Fibroblast of lung (primary cell): ENCODE data around the gene TRPV4. TPM values are rescaled to one million over a fixed set of nuclear protein-coding genes. Genes with fewer than 3 reads are reported as not detected.
A peak's percentile ranks its signal among the peaks of the same experiment; 100 is the strongest.

ENCODE experiments used
- DNase-seq, 2 donors: peaks; one replicate each; pipeline versions ENCODE4 v3.0.0 to v3.0.0-alpha.2; 2010; ENCODE audit warnings: low read depth in 2 of 2
- H2AFZ ChIP-seq: 2 replicates; pipeline ENCODE4 v1.5.1; 2012; ENCODE audit warnings: low read length, control low read depth, inconsistent platforms
- H3K27ac ChIP-seq: 2 replicates; pipeline ENCODE4 v1.5.1; 2011; ENCODE audit warnings: low read length, control low read depth; ENCODE audit not compliant: insufficient read depth
- H3K27me3 ChIP-seq: 2 replicates; pipeline ENCODE4 v1.5.1; 2011; ENCODE audit warnings: mild to moderate bottlenecking, low read length; ENCODE audit not compliant: control insufficient read depth, insufficient read depth
- H3K36me3 ChIP-seq: 2 replicates; pipeline ENCODE4 v1.5.1; 2011; ENCODE audit warnings: low read length; ENCODE audit not compliant: control insufficient read depth, insufficient read depth
- H3K4me1 ChIP-seq: 2 replicates; pipeline ENCODE4 v1.5.1; 2011; ENCODE audit warnings: low read length; ENCODE audit not compliant: control insufficient read depth, insufficient read depth; ENCODE audit errors: extremely low read depth
- H3K4me2 ChIP-seq: 2 replicates; pipeline ENCODE4 v1.5.1; 2011; ENCODE audit warnings: low read length, control low read depth; ENCODE audit not compliant: insufficient read depth; ENCODE audit errors: extremely low read depth
- H3K4me3 ChIP-seq, 4 experiments: fragments of 200-600 bp in 1 of 4; sonication (generic) in 1 of 4; replicated peaks in 1 of 4; 2 replicates each; pipeline ENCODE4 v1.5.1; 2011 to 2016; ENCODE audit warnings: low read length in 4 of 4, low read depth in 3 of 4, mild to moderate bottlenecking in 3 of 4, control low read depth in 2 of 4, inconsistent platforms in 1 of 4, mixed read lengths in 1 of 4; ENCODE audit not compliant: insufficient read depth in 1 of 4; ENCODE audit errors: control extremely low read depth in 1 of 4
- H3K79me2 ChIP-seq: 2 replicates; pipeline ENCODE4 v1.5.1; 2012; ENCODE audit warnings: mild to moderate bottlenecking, low read length, inconsistent platforms; ENCODE audit not compliant: control insufficient read depth, insufficient read depth
- H3K9ac ChIP-seq: 2 replicates; pipeline ENCODE4 v1.5.1; 2011; ENCODE audit warnings: mild to moderate bottlenecking, low read length, control low read depth; ENCODE audit not compliant: insufficient read depth
- H3K9me3 ChIP-seq: 2 replicates; pipeline ENCODE4 v1.5.1; 2012; ENCODE audit warnings: low read depth, low read length; ENCODE audit not compliant: control insufficient read depth, insufficient read depth
- H4K20me1 ChIP-seq: 2 replicates; pipeline ENCODE4 v1.5.1; 2011; ENCODE audit warnings: low read length; ENCODE audit not compliant: control insufficient read depth, insufficient read depth; ENCODE audit errors: extremely low read depth
- CTCF ChIP-seq, 2 donors: IDR thresholded peaks in 1 of 2; conservative IDR thresholded peaks in 1 of 2; 1 replicate in 1 of 2; 2 replicates in 1 of 2; pipeline ENCODE4 v1.5.1; 2011 to 2012; ENCODE audit warnings: low read length in 2 of 2, control low read depth in 1 of 2, inconsistent platforms in 1 of 2, low read depth in 1 of 2, mild to moderate bottlenecking in 1 of 2
- EZH2 ChIP-seq: IDR thresholded peaks from 2 replicates; pipeline ENCODE4 v1.5.1; 2012; ENCODE audit warnings: low read length, control low read depth, mild to moderate bottlenecking; ENCODE audit errors: missing control alignments
- polyA plus RNA-seq, 2 donors: library from polyadenylated mRNA; depleted of rRNA in 1 of 2; stranded (reverse) in 1 of 2; unstranded in 1 of 2; fragments of >200 nt; gene quantifications; 2 replicates each; pipeline ENCODE4 v1.2.1, GENCODE V29; 2011 to 2012; ENCODE audit warnings: missing spikeins in 1 of 2
- total RNA-seq: library from RNA; depleted of rRNA; stranded (reverse); fragments of >200 nt; gene quantifications from 2 replicates; pipeline ENCODE4 v1.2.1, GENCODE V29; 2014

Gene TRPV4
- total and polyA plus RNA-seq, 2 donors (not counting 1 experiment from before 2014, with no cell fraction given), result 0.66 to 0.83 TPM

- no peak for TF ChIP-seq EZH2
- no peak for TF ChIP-seq CTCF (conservative IDR thresholded peaks at IDR 0.05 in 1 of 2, IDR thresholded peaks at IDR 0.05 in 1 of 2; ENCODE audit: low read depth in 1 of 2, low read length in 2 of 2)
- no peak for DNase-seq
- H3K27ac ChIP-seq, result no peak overlapping the region
- H3K4me1 ChIP-seq, result no peaks in the 10 kb centered on the region
- H3K79me2 ChIP-seq, result no peaks in the 10 kb centered on the region
- H3K9me3 ChIP-seq, result no peaks in the 10 kb centered on the region
- no peak overlapping the region for H2AFZ ChIP-seq
- no peak overlapping the region for H3K9ac ChIP-seq
- H3K4me3 ChIP-seq, result no peak overlapping the region
- H3K27me3 ChIP-seq, result no peaks in the 10 kb centered on the region
- H3K36me3 ChIP-seq, result no peaks in the 10 kb centered on the region
- no peak overlapping the region for H3K4me2 ChIP-seq
- H4K20me1 ChIP-seq, result no peaks in the 10 kb centered on the region
Observed at GRCh38 chr12:109779382-109779781, 53.8 kb downstream of the TRPV4 start.

- no peak overlapping the region for H3K9ac ChIP-seq
- TF ChIP-seq CTCF (conservative IDR thresholded peaks at IDR 0.05 in 1 of 2, IDR thresholded peaks at IDR 0.05 in 1 of 2; ENCODE audit: low read depth in 1 of 2, low read length in 2 of 2), result no peak
- no peak for TF ChIP-seq EZH2
- no peaks in the 10 kb centered on the region for H3K9me3 ChIP-seq
- no peak overlapping the region for H3K27ac ChIP-seq
- H3K4me3 ChIP-seq, result no peak overlapping the region
- no peak for DNase-seq
- H3K79me2 ChIP-seq, result no peaks in the 10 kb centered on the region
- H3K4me1 ChIP-seq, result no peaks in the 10 kb centered on the region
- H3K4me2 ChIP-seq, result no peak overlapping the region
- H4K20me1 ChIP-seq, result no peaks in the 10 kb centered on the region
- H3K36me3 ChIP-seq, result no peaks in the 10 kb centered on the region
- no peak overlapping the region for H2AFZ ChIP-seq
- no peaks in the 10 kb centered on the region for H3K27me3 ChIP-seq
Observed at GRCh38 chr12:109778684-109779083, 54.5 kb downstream of the TRPV4 start.

- no peaks in the 10 kb centered on the region for H3K79me2 ChIP-seq
- H3K4me2 ChIP-seq, result no peak overlapping the region
- no peaks in the 10 kb centered on the region for H3K4me1 ChIP-seq
- no peak overlapping the region for H3K9ac ChIP-seq
- no peaks in the 10 kb centered on the region for H3K36me3 ChIP-seq
- no peak overlapping the region for H3K27ac ChIP-seq
- TF ChIP-seq EZH2 (no peak), CTCF (conservative IDR thresholded peaks at IDR 0.05 in 1 of 2, IDR thresholded peaks at IDR 0.05 in 1 of 2; ENCODE audit: low read depth in 1 of 2, low read length in 2 of 2) (no peak)
- H3K9me3 ChIP-seq, result no peaks in the 10 kb centered on the region
- H3K27me3 ChIP-seq, result no peaks in the 10 kb centered on the region
- H4K20me1 ChIP-seq, result no peaks in the 10 kb centered on the region
- H3K4me3 ChIP-seq, result no peak overlapping the region
- peak; percentile 9 to 28 for DNase-seq
- H2AFZ ChIP-seq, result no peak overlapping the region
Observed at GRCh38 chr12:109777544-109777943, 55.7 kb downstream of the TRPV4 start.
